Measurements from ENCODE around the gene AP4E1. TPM values are rescaled to one million over a fixed set of nuclear protein-coding genes. Genes with fewer than 3 reads are reported as not detected.
"Not testable (repeated sequence)": the region's sequence is repeated elsewhere in the genome, so short reads cannot be mapped to it uniquely, and the experiment has no call there.

AP4E1 gene
- total RNA-seq: 10 to 100 TPM; 13.1 to 14.7 (median 14.4) TPM

- Mint-ChIP-seq H3K36me3 (ENCODE audit: insufficient read depth) (peaks cover 13% of the 10 kb centered on the region), H3K9me3 (no peaks in the 10 kb centered on the region), H3K4me3 (peak within 1 kb of the TSS; percentile 97), H3K4me1 (ENCODE audit: low read depth) (peaks cover 22% of the 10 kb centered on the region), H3K27me3 (ENCODE audit: low read depth) (no peaks in the 10 kb centered on the region)
- DNase-seq (peak; percentile 95), ATAC-seq (peak; percentile 75 to 77)
Observed at GRCh38 chr15:50908209-50909009, at the start of gene AP4E1. TSS of gene AP4E1 (plus strand) at chr15:50908683. CDS start at chr15:50908779, 96 bp downstream.

- no peaks in the 10 kb centered on the region for H3K36me3 Mint-ChIP-seq (ENCODE audit: insufficient read depth)
- DNase-seq (no peak), ATAC-seq (no peak)
- H3K4me3 Mint-ChIP-seq: no peak overlapping the region
- peaks cover 2% of the 10 kb centered on the region for H3K27me3 Mint-ChIP-seq (ENCODE audit: low read depth)
- no peaks in the 10 kb centered on the region for H3K9me3 Mint-ChIP-seq
- no peaks in the 10 kb centered on the region for H3K4me1 Mint-ChIP-seq (ENCODE audit: low read depth)
Observed at GRCh38 chr15:50860824-50861223, 47.7 kb upstream of the AP4E1 start.

- H3K9me3 Mint-ChIP-seq: no peaks in the 10 kb centered on the region
- no peaks in the 10 kb centered on the region for H3K4me1 Mint-ChIP-seq (ENCODE audit: low read depth)
- H3K4me3 Mint-ChIP-seq: no peak overlapping the region
- DNase-seq (no peak), ATAC-seq (no peak)
- no peaks in the 10 kb centered on the region for H3K27me3 Mint-ChIP-seq (ENCODE audit: low read depth)
- no peaks in the 10 kb centered on the region for H3K36me3 Mint-ChIP-seq (ENCODE audit: insufficient read depth)
Observed at GRCh38 chr15:50862553-50862952, 45.9 kb upstream of the AP4E1 start.

DNA sequence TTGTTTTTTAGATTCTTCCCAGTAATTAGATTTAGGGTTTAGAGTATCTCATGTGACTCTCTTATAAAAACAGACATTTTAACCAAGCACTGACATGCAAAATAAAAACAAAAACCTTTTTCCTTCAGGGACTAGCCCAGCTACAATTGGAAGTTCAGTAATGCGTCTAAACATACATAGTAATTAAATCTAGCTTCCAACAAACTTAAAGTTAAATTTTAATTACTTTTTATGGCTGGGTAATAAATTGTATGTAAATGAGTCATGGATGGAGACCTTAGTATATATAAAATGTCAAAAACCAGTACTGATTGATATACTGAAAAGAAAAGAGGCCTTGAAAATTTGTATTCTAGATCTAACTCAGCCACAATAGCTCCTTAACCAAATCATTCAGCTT lies 43.6 kb upstream of the AP4E1 start:
- Mint-ChIP-seq H3K27me3 (ENCODE audit: low read depth) (no peaks in the 10 kb centered on the region), H3K4me1 (ENCODE audit: low read depth) (no peaks in the 10 kb centered on the region), H3K9me3 (no peaks in the 10 kb centered on the region), H3K4me3 (no peak overlapping the region), H3K36me3 (ENCODE audit: insufficient read depth) (no peaks in the 10 kb centered on the region)
- ATAC-seq (no peak), DNase-seq (no peak)

DNA sequence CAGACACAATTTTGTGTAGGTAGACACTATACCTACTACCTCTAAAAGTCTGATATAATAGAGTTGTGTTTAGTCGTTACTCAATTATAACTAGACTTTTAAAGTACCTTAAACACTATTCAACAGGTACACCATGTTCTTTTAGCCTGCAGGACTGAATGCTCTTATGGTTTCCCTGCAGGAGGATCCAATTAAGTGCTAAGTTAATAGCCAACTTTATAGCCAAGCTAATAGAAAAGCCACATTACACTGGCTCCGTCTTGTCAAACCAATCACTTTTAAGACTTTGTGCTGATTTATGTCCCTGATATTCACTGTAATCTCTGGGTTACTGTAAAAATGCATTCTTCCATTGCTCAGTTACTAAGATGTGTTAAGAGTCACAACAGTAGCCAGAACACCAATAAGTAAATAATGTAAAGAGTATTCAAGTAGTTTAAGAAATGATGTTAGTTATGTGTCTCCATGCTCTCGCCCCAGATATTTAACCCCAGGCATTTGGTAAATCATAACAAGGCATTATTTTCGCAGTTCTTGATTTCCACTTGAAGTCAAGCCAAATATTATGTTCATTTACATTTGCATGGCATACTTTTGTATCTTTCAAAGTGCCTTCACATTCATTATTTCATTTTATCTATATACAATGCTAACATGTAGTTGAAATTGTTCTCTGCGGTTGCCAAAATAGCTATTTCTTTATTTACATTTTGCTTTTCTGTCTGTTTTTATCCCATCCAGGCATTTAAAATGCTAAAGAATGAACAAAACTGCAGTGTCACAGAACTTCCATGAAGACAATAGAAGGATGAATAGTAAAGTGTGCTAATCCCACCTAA lies 42.7 kb upstream of the AP4E1 start:
- Mint-ChIP-seq H3K36me3 (ENCODE audit: insufficient read depth) (no peaks in the 10 kb centered on the region), H3K9me3 (no peaks in the 10 kb centered on the region), H3K4me1 (ENCODE audit: low read depth) (no peaks in the 10 kb centered on the region), H3K4me3 (no peak overlapping the region), H3K27me3 (ENCODE audit: low read depth) (no peaks in the 10 kb centered on the region)
- DNase-seq: no peak
- ATAC-seq: no peak

GRCh38 chr15:50871832-50872231 lies 36.7 kb upstream of the AP4E1 start:
- no peak for ATAC-seq
- DNase-seq: no peak
- no peaks in the 10 kb centered on the region for H3K36me3 Mint-ChIP-seq (ENCODE audit: insufficient read depth)
- peaks cover 3% of the 10 kb centered on the region for H3K4me1 Mint-ChIP-seq (ENCODE audit: low read depth)
- no peaks in the 10 kb centered on the region for H3K27me3 Mint-ChIP-seq (ENCODE audit: low read depth)
- H3K4me3 Mint-ChIP-seq: no peak overlapping the region
- no peaks in the 10 kb centered on the region for H3K9me3 Mint-ChIP-seq

GRCh38 chr15:50872832-50873426 lies 35.6 kb upstream of the AP4E1 start:
- no peaks in the 10 kb centered on the region for H3K9me3 Mint-ChIP-seq
- ATAC-seq: no peak
- H3K4me3 Mint-ChIP-seq: no peak overlapping the region
- no peak for DNase-seq
- peaks cover 9% of the 10 kb centered on the region for H3K4me1 Mint-ChIP-seq (ENCODE audit: low read depth)
- no peaks in the 10 kb centered on the region for H3K27me3 Mint-ChIP-seq (ENCODE audit: low read depth)
- H3K36me3 Mint-ChIP-seq (ENCODE audit: insufficient read depth): no peaks in the 10 kb centered on the region

GRCh38 chr15:50873935-50874361 lies 34.5 kb upstream of the AP4E1 start:
- Mint-ChIP-seq H3K4me1 (ENCODE audit: low read depth) (peaks cover 18% of the 10 kb centered on the region), H3K27me3 (ENCODE audit: low read depth) (no peaks in the 10 kb centered on the region), H3K36me3 (ENCODE audit: insufficient read depth) (no peaks in the 10 kb centered on the region), H3K4me3 (no peak overlapping the region), H3K9me3 (no peaks in the 10 kb centered on the region)
- ATAC-seq (peak in 1 of 2 donors; percentile 25), DNase-seq (no peak)

GRCh38 chr15:50875238-50875637 lies 33.2 kb upstream of the AP4E1 start:
- H3K9me3 Mint-ChIP-seq; ATAC-seq; DNase-seq; H3K36me3 Mint-ChIP-seq (ENCODE audit: insufficient read depth); H3K27me3 Mint-ChIP-seq (ENCODE audit: low read depth); H3K4me3 Mint-ChIP-seq: not testable (repeated sequence)
- H3K4me1 Mint-ChIP-seq (ENCODE audit: low read depth): peaks cover 26% of the 10 kb centered on the region

- no peak for DNase-seq
- ATAC-seq: no peak
- Mint-ChIP-seq H3K9me3 (no peaks in the 10 kb centered on the region), H3K4me3 (peak overlapping the region; percentile 67), H3K36me3 (ENCODE audit: insufficient read depth) (no peaks in the 10 kb centered on the region), H3K27me3 (ENCODE audit: low read depth) (no peaks in the 10 kb centered on the region), H3K4me1 (ENCODE audit: low read depth) (peaks cover 38% of the 10 kb centered on the region)
Observed at GRCh38 chr15:50876260-50876988, 32.1 kb upstream of the AP4E1 start.

DNA sequence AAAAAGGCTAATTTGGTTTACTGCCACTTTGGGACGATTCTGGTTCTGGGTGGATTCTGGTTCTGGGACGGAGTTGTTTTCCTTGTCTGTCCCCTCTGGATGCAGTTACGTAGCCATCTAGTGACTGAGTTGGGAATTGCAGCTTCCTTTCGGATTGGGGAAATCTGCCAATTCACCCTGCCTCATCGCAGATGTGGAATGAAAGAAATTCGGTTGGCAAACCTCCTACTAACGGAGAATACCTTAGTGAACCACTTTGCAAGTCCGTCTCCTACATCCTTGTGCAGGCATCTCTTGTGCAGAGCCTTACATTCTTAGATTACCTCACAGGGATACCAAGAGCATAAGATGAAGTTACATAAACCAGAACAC lies 31.5 kb upstream of the AP4E1 start:
- H3K4me1 Mint-ChIP-seq (ENCODE audit: low read depth): peaks cover 40% of the 10 kb centered on the region
- no peaks in the 10 kb centered on the region for H3K36me3 Mint-ChIP-seq (ENCODE audit: insufficient read depth)
- H3K9me3 Mint-ChIP-seq: no peaks in the 10 kb centered on the region
- ATAC-seq (no peak), DNase-seq (peak; percentile 63)
- no peaks in the 10 kb centered on the region for H3K27me3 Mint-ChIP-seq (ENCODE audit: low read depth)
- H3K4me3 Mint-ChIP-seq: peak overlapping the region; percentile 67

DNA sequence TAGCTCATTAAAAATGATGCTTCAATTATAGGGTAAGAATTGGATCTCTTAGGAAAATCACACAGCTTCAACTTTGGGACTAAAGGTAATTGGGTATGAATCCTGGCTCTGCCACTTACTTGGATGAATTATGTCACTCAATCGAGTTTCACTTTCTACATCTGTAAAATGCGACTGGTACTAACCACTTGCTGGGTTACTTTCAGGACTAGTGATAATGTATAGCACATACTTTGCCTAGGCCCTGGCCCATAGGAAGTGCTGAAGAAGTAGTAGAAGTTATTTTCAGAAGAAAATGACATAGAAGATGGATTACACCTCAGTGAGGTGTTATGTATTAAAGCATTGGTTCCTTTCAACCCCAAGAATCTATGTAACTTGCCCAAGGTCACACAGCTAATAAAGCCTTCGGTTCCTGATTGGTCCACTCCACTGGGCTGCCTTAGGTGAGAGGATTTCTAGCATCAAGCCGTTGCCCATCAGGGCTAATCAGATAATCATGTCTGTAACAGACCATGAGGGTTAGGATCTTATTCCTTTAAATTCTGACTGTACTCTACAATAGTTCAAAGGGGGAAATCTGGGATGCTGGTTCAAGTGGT lies 29.4 kb upstream of the AP4E1 start:
- DNase-seq (no peak), ATAC-seq (peak; percentile 63 to 77)
- peaks cover 50% of the 10 kb centered on the region for H3K4me1 Mint-ChIP-seq (ENCODE audit: low read depth)
- H3K4me3 Mint-ChIP-seq: no peak overlapping the region
- H3K9me3 Mint-ChIP-seq: no peaks in the 10 kb centered on the region
- H3K27me3 Mint-ChIP-seq (ENCODE audit: low read depth): no peaks in the 10 kb centered on the region
- H3K36me3 Mint-ChIP-seq (ENCODE audit: insufficient read depth): no peaks in the 10 kb centered on the region

DNA sequence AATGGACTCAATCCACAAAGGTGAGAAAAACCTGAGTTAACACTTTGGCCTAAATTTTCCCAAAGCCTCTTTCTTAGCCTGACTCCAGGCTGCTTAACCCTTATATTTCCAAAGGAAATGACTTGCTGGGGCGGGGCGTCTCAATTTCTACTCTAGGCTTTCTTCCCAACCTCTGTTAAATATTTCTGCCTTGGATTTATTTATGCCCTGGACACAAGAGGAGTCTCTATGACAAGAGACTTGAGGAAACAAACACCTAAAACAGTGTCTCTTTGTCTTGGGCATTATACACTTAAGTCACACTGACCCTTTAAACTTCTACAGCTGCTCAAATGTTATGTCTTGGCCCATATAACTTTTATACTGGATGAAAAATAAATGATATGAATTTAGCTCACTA lies 28.3 kb upstream of the AP4E1 start:
- Mint-ChIP-seq H3K27me3 (ENCODE audit: low read depth) (no peaks in the 10 kb centered on the region), H3K9me3 (no peaks in the 10 kb centered on the region), H3K4me3 (peak overlapping the region; percentile 48), H3K4me1 (ENCODE audit: low read depth) (peaks cover 61% of the 10 kb centered on the region), H3K36me3 (ENCODE audit: insufficient read depth) (no peaks in the 10 kb centered on the region)
- ATAC-seq (no peak), DNase-seq (no peak)
